Panc1 (cell line): Measurements from ENCODE around the gene ANK3. TPM values are rescaled to one million over a fixed set of nuclear protein-coding genes. Genes with fewer than 3 reads are reported as not detected.

Experiments
- ATAC-seq: fragments of 200-7000 bp; cut with Tn5 transposase; 2 replicates; pipeline ENCODE4 v1.9.1; 2020; ENCODE audit warnings: mild to moderate bottlenecking, moderate library complexity
- BruUV-seq: library from RNA; stranded (reverse); fragments of 400-500 nt; replicated peaks from 2 replicates; lab custom pipeline; 2021; lab: Mats Ljungman, UMichigan
- CTCF ChIA-PET: fragments of 300-600 bp; sonication (Branson Sonifier 250); formaldehyde crosslinking; loops from one replicate; lab custom pipeline; 2022; ENCODE audit warnings: antibody characterized with exemption; lab: Charles Lee
- POLR2A ChIA-PET: fragments of 300-600 bp; sonication (Branson Sonifier 250); formaldehyde crosslinking; loops from one replicate; lab custom pipeline; 2022; ENCODE audit warnings: antibody characterized with exemption; lab: Charles Lee
- DNase-seq: peaks from one replicate; pipeline ENCODE4 v3.0.0-alpha.2; 2010; ENCODE audit warnings: low read depth, low spot score
- H3K27ac ChIP-seq: 2 replicates; pipeline ENCODE4 v1.5.1; 2011; ENCODE audit warnings: mild to moderate bottlenecking, low read length, inconsistent platforms
- H3K27me3 ChIP-seq: fragments of 200-500 bp; sonication (Bioruptor generic); 2 replicates; pipeline ENCODE4 v1.6.0; 2014; ENCODE audit warnings: low read length, inconsistent platforms; ENCODE audit not compliant: control insufficient read depth, insufficient read depth
- H3K36me3 ChIP-seq: fragments of 200-500 bp; sonication (Bioruptor generic); 2 replicates; pipeline ENCODE4 v1.5.1; 2014; ENCODE audit warnings: inconsistent platforms, mild to moderate bottlenecking, low read length, moderate library complexity; ENCODE audit not compliant: control insufficient read depth, insufficient read depth
- H3K4me1 ChIP-seq: 2 replicates; pipeline ENCODE4 v1.5.1; 2011; ENCODE audit warnings: inconsistent platforms, mild to moderate bottlenecking, low read length, moderate library complexity; ENCODE audit not compliant: control insufficient read depth, insufficient read depth
- H3K4me3 ChIP-seq, 2 experiments: 2 replicates each; pipeline ENCODE4 v1.5.1; 2011 to 2012; ENCODE audit warnings: low read depth in 2 of 2, low read length in 2 of 2, mild to moderate bottlenecking in 2 of 2, inconsistent platforms in 1 of 2, moderate library complexity in 1 of 2
- H3K9me3 ChIP-seq: fragments of 200-500 bp; sonication (Bioruptor generic); 2 replicates; pipeline ENCODE4 v1.5.1; 2014; ENCODE audit warnings: low read depth, mild to moderate bottlenecking, inconsistent platforms, low read length, moderate library complexity; ENCODE audit not compliant: control insufficient read depth, insufficient read depth
- CTCF ChIP-seq: fragments of 450-650 bp; IDR thresholded peaks from 2 replicates; pipeline ENCODE4 v1.5.1; 2017; ENCODE audit warnings: mild to moderate bottlenecking
- POLR2AphosphoS5 ChIP-seq: IDR thresholded peaks from 2 replicates; pipeline ENCODE4 v1.6.1; 2012; ENCODE audit warnings: mild to moderate bottlenecking, low read depth, low read length, moderate library complexity
- SIN3A ChIP-seq: IDR thresholded peaks from 2 replicates; pipeline ENCODE4 v1.6.1; 2012; ENCODE audit warnings: low read depth, mild to moderate bottlenecking, low read length, moderate library complexity, borderline replicate concordance; ENCODE audit not compliant: insufficient read depth
- TCF7L2 ChIP-seq: IDR thresholded peaks from 2 replicates; pipeline ENCODE4 v1.6.1; 2011; ENCODE audit warnings: mild to moderate bottlenecking, low read depth, low read length, inconsistent platforms
- in situ Hi-C: cut with HindIII; loops from 2 replicates; pipeline ENCODE4 v1.10.0; 2016; ENCODE audit warnings: low sequenced_read_pairs, low pct_unique_long_range_greater_than_20kb
- intact Hi-C: fragments of 100-400 bp; cut with micrococcal nuclease; formaldehyde crosslinking; loops from one replicate; pipeline ENCODE4 v1.10.0; 2022; ENCODE audit not compliant: unreplicated experiment
- total RNA-seq: library from RNA; stranded (reverse); gene quantifications from one replicate; pipeline ENCODE4 v1.2.1, GENCODE V29; 2021; ENCODE audit not compliant: unreplicated experiment
- TF ChIP-seq, protein P1 (sequence below), 2 experiments: IDR thresholded peaks; 2 replicates each; pipeline ENCODE4 v1.6.1; 2011 to 2012; ENCODE audit warnings: low read depth in 2 of 2, control low read depth in 1 of 2, low read length in 1 of 2, mild to moderate bottlenecking in 1 of 2, moderate library complexity in 1 of 2; ENCODE audit not compliant: insufficient read depth in 1 of 2

Gene ANK3
- total RNA-seq, 1 experiment from 2014 or later: 2.5 TPM

DNA sequence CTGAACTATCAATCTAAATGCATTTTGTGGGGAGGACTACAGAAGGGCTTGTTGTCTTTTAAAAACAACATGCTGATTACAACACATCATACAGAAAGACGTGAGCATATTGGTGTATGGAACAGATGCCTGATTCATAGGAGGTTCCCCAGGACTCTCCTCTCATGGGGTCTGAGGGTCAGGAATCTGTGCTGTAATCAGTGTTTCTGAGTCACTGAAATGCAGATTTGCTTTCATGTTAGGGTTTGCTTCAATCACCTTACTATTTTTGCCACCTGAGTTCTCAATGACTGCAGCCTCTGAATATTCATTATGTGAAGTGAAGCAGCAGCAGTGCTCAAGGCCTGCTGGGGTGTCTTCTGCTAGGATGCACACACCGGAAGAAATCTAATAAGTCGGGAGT lies 550 bp upstream of the ANK3 start:
- DNase-seq (no peak), ATAC-seq (no peak)
- BruUV-seq: no TSS peak
- in situ Hi-C loops: no loop called here
- intact Hi-C loops: no loop called here
- no peaks in the 10 kb centered on the region for H3K36me3 ChIP-seq
- CTCF ChIA-PET: no interaction called here
- TF ChIP-seq, protein P1, sequence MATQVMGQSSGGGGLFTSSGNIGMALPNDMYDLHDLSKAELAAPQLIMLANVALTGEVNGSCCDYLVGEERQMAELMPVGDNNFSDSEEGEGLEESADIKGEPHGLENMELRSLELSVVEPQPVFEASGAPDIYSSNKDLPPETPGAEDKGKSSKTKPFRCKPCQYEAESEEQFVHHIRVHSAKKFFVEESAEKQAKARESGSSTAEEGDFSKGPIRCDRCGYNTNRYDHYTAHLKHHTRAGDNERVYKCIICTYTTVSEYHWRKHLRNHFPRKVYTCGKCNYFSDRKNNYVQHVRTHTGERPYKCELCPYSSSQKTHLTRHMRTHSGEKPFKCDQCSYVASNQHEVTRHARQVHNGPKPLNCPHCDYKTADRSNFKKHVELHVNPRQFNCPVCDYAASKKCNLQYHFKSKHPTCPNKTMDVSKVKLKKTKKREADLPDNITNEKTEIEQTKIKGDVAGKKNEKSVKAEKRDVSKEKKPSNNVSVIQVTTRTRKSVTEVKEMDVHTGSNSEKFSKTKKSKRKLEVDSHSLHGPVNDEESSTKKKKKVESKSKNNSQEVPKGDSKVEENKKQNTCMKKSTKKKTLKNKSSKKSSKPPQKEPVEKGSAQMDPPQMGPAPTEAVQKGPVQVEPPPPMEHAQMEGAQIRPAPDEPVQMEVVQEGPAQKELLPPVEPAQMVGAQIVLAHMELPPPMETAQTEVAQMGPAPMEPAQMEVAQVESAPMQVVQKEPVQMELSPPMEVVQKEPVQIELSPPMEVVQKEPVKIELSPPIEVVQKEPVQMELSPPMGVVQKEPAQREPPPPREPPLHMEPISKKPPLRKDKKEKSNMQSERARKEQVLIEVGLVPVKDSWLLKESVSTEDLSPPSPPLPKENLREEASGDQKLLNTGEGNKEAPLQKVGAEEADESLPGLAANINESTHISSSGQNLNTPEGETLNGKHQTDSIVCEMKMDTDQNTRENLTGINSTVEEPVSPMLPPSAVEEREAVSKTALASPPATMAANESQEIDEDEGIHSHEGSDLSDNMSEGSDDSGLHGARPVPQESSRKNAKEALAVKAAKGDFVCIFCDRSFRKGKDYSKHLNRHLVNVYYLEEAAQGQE (IDR thresholded peaks at IDR 0.05; ENCODE audit: insufficient read depth in 1 of 2, low read depth in 2 of 2, low read length in 1 of 2): no peak
- TF ChIP-seq TCF7L2 (no peak), SIN3A (no peak), POLR2AphosphoS5 (no peak), CTCF (no peak)
- H3K4me3 ChIP-seq: no peak overlapping the region
- no peaks in the 10 kb centered on the region for H3K4me1 ChIP-seq
- H3K27ac ChIP-seq: no peak overlapping the region
- POLR2A ChIA-PET: interaction anchor here (0.5 kb wide), 1 partner anchor 608 kb away, joined by 4 read pairs; no protein-coding TSS in a partner anchor
- no peaks in the 10 kb centered on the region for H3K27me3 ChIP-seq
- H3K9me3 ChIP-seq: no peaks in the 10 kb centered on the region

DNA sequence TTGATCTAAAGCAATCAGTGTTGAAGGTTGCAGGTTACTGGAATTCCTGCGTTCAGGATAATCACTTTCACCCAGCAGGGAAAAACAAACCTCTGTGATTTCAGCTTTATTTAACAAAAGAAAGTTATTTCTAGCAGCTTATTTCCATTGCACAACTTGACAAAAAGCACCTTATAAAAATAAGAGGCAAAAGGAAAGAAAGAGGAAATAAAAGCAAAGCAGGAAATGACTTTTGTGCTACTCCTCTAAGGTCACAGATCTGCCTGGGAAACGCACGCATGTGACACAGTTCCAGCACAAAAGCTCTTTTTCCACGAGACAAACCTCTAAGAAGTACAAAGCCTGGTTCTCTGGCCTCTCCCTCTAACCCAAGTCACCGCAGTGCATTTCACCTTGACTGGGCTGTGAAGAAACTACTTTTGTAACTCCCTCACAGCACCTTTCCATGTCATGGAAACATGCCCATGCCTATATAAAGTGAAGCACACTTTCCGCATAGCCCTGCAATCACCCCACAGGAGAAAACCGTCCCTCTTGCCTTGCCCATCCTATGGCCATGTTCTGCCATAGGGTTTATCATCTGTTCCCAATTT lies 870 bp downstream of the ANK3 start:
- DNase-seq (no peak), ATAC-seq (no peak)
- Histone ChIP-seq H3K27me3 (no peaks in the 10 kb centered on the region), H3K36me3 (no peaks in the 10 kb centered on the region), H3K4me1 (no peaks in the 10 kb centered on the region), H3K27ac (no peak overlapping the region), H3K4me3 (no peak overlapping the region), H3K9me3 (no peaks in the 10 kb centered on the region)
- CTCF ChIA-PET: interaction anchor here (0.6 kb wide), 1 partner anchor 260 kb away, joined by 9 read pairs; no protein-coding TSS in a partner anchor
- TF ChIP-seq, protein P1 (IDR thresholded peaks at IDR 0.05; ENCODE audit: insufficient read depth in 1 of 2, low read depth in 2 of 2, low read length in 1 of 2): no peak
- TF ChIP-seq POLR2AphosphoS5 (no peak), TCF7L2 (no peak), SIN3A (no peak), CTCF (no peak)
- in situ Hi-C loops (no loop called here), intact Hi-C loops (no loop called here)
- POLR2A ChIA-PET: no interaction called here
- BruUV-seq: no TSS peak
